H9 (cell line): ENCODE results near the gene ACACA. TPM values are rescaled to one million over a fixed set of nuclear protein-coding genes. Genes with fewer than 3 reads are reported as not detected.

Experiments used
- DNase-seq: peaks from one replicate; pipeline ENCODE4 v3.0.0-alpha.2; 2017
- H2AFZ ChIP-seq: one replicate; pipeline ENCODE4 v1.6.1; 2013; ENCODE audit warnings: mild to moderate bottlenecking, low read length, control low read depth, moderate library complexity
- H2AK5ac ChIP-seq: 2 replicates; pipeline ENCODE4 v1.6.1; 2013; ENCODE audit warnings: low read length, control low read depth, mixed read lengths; ENCODE audit not compliant: insufficient read length
- H2BK120ac ChIP-seq: one replicate; pipeline ENCODE4 v1.6.1; 2013; ENCODE audit warnings: low read depth, mild to moderate bottlenecking, low read length, control low read depth, inconsistent platforms; ENCODE audit not compliant: poor library complexity, severe bottlenecking
- H2BK12ac ChIP-seq: 2 replicates; pipeline ENCODE4 v1.6.1; 2013; ENCODE audit warnings: low read length, control low read depth, mixed read lengths, low read depth; ENCODE audit not compliant: insufficient read length
- H2BK15ac ChIP-seq: 2 replicates; pipeline ENCODE4 v1.6.1; 2013; ENCODE audit warnings: low read depth, low read length, control low read depth
- H2BK20ac ChIP-seq: one replicate; pipeline ENCODE4 v1.6.1; 2013; ENCODE audit warnings: low read depth, mild to moderate bottlenecking, low read length, control low read depth, inconsistent platforms; ENCODE audit not compliant: poor library complexity, severe bottlenecking
- H2BK5ac ChIP-seq: 2 replicates; pipeline ENCODE4 v1.6.1; 2013; ENCODE audit warnings: low read length, control low read depth, mixed read lengths; ENCODE audit not compliant: insufficient read length
- H3K14ac ChIP-seq: 2 replicates; pipeline ENCODE4 v1.6.1; 2013; ENCODE audit warnings: low read length, control low read depth; ENCODE audit not compliant: insufficient read depth
- H3K18ac ChIP-seq: 2 replicates; pipeline ENCODE4 v1.6.1; 2013; ENCODE audit warnings: low read depth, mild to moderate bottlenecking, mixed read lengths, low read length, control low read depth; ENCODE audit not compliant: insufficient read length
- H3K23ac ChIP-seq: 2 replicates; pipeline ENCODE4 v1.6.1; 2013; ENCODE audit warnings: low read length, control low read depth, mixed read lengths, low read depth; ENCODE audit not compliant: insufficient read length
- H3K23me2 ChIP-seq: 2 replicates; pipeline ENCODE4 v1.6.1; 2013; ENCODE audit warnings: low read depth, mild to moderate bottlenecking, mixed read lengths, low read length, control low read depth; ENCODE audit not compliant: insufficient read length, poor library complexity, severe bottlenecking
- H3K27ac ChIP-seq: 2 replicates; pipeline ENCODE4 v1.5.1; 2013; ENCODE audit warnings: low read length, control low read depth, mixed read lengths, low read depth; ENCODE audit not compliant: insufficient read length
- H3K27me3 ChIP-seq: 2 replicates; pipeline ENCODE4 v1.6.1; 2013; ENCODE audit warnings: low read length, control low read depth, inconsistent platforms; ENCODE audit not compliant: insufficient read depth
- H3K4ac ChIP-seq: 2 replicates; pipeline ENCODE4 v1.6.1; 2013; ENCODE audit warnings: low read depth, mild to moderate bottlenecking, control low read depth, inconsistent platforms, low read length, moderate library complexity
- H3K4me1 ChIP-seq: 2 replicates; pipeline ENCODE4 v1.6.1; 2013; ENCODE audit warnings: low read length, control low read depth, inconsistent platforms; ENCODE audit not compliant: insufficient read depth
- H3K4me2 ChIP-seq: 2 replicates; pipeline ENCODE4 v1.6.1; 2013; ENCODE audit warnings: low read length, control low read depth, mixed read lengths; ENCODE audit not compliant: insufficient read length, insufficient read depth
- H3K56ac ChIP-seq: 2 replicates; pipeline ENCODE4 v1.6.1; 2013; ENCODE audit warnings: low read depth, mild to moderate bottlenecking, mixed read lengths, low read length, control low read depth; ENCODE audit not compliant: insufficient read length
- H3K79me1 ChIP-seq: 2 replicates; pipeline ENCODE4 v1.6.1; 2013; ENCODE audit warnings: low read depth, mild to moderate bottlenecking, moderate library complexity, low read length, control low read depth, inconsistent platforms; ENCODE audit not compliant: insufficient read depth, poor library complexity, severe bottlenecking
- H3K79me2 ChIP-seq: 2 replicates; pipeline ENCODE4 v1.6.1; 2013; ENCODE audit warnings: low read length, control low read depth, inconsistent platforms; ENCODE audit not compliant: insufficient read depth
- H3K9ac ChIP-seq: 2 replicates; pipeline ENCODE4 v1.6.1; 2013; ENCODE audit warnings: low read length, control low read depth, mixed read lengths; ENCODE audit not compliant: insufficient read length; ENCODE audit errors: extremely low read depth
- H3K9me3 ChIP-seq: one replicate; pipeline ENCODE4 v1.6.1; 2013; ENCODE audit warnings: low read depth, low read length, inconsistent platforms; ENCODE audit not compliant: control insufficient read depth
- H3T11ph ChIP-seq: one replicate; pipeline ENCODE4 v1.6.1; 2013; ENCODE audit warnings: mild to moderate bottlenecking, low read length, control low read depth, inconsistent platforms
- H4K20me1 ChIP-seq: one replicate; pipeline ENCODE4 v1.6.1; 2013; ENCODE audit not compliant: control insufficient read depth, insufficient read length, insufficient read depth
- H4K5ac ChIP-seq: 2 replicates; pipeline ENCODE4 v1.6.1; 2013; ENCODE audit warnings: low read depth, mild to moderate bottlenecking, mixed read lengths, low read length, control low read depth; ENCODE audit not compliant: insufficient read length
- H4K8ac ChIP-seq: replicated peaks from 2 replicates; pipeline ENCODE4 v1.6.1; 2013; ENCODE audit warnings: low read length, control low read depth, mixed read lengths, low read depth; ENCODE audit not compliant: insufficient read length
- H4K91ac ChIP-seq: 2 replicates; pipeline ENCODE4 v1.6.1; 2013; ENCODE audit warnings: low read depth, mild to moderate bottlenecking, moderate library complexity, mixed read lengths, low read length, control low read depth; ENCODE audit not compliant: insufficient read length
- H3K27ac Mint-ChIP-seq, 3 experiments: 2 replicates in 2 of 3; 3 replicates in 1 of 3; pipeline ENCODE4 v1.8.0; 2020 to 2021; ENCODE audit warnings: mixed read lengths in 3 of 3, mild to moderate bottlenecking in 1 of 3, moderate library complexity in 1 of 3
- H3K27me3 Mint-ChIP-seq: 2 replicates; pipeline ENCODE4 v1.8.0; 2021; ENCODE audit warnings: low read depth, mild to moderate bottlenecking, moderate library complexity, mixed read lengths
- H3K36me3 Mint-ChIP-seq, 3 experiments: 2 replicates in 2 of 3; 3 replicates in 1 of 3; pipeline ENCODE4 v1.8.0; 2020 to 2021; ENCODE audit warnings: low read depth in 3 of 3, mixed read lengths in 3 of 3; ENCODE audit not compliant: insufficient read depth in 1 of 3
- H3K4me1 Mint-ChIP-seq, 2 experiments: 2 replicates each; pipeline ENCODE4 v1.8.0; 2020; ENCODE audit warnings: mixed read lengths in 2 of 2
- H3K4me3 Mint-ChIP-seq, 2 experiments: 2 replicates in 1 of 2; 3 replicates in 1 of 2; pipeline ENCODE4 v1.8.0; 2020 to 2021; ENCODE audit warnings: mild to moderate bottlenecking in 2 of 2, mixed read lengths in 2 of 2, moderate library complexity in 1 of 2
- H3K9me3 Mint-ChIP-seq, 2 experiments: 2 replicates in 1 of 2; 3 replicates in 1 of 2; pipeline ENCODE4 v1.8.0; 2020; ENCODE audit warnings: mild to moderate bottlenecking in 2 of 2, mixed read lengths in 2 of 2, moderate library complexity in 1 of 2
- WGBS: extraction: QIAGEN DNeasy Blood & Tissue Kit; methylation state at CpG from one replicate; pipeline ENCODE4 v1.1.7; 2013; ENCODE audit warnings: missing lambda C conversion rate, low lambda C conversion rate, mixed read lengths; ENCODE audit not compliant: insufficient read length; ENCODE audit errors: extremely low coverage; 5-methylcytosine and 5-hydroxymethylcytosine counted together
- total RNA-seq: library from RNA; stranded (reverse); gene quantifications from 2 replicates; pipeline ENCODE4 v1.2.1, GENCODE V29; 2021
- TF ChIP-seq, protein P1 (sequence below): fragments of 200-600 bp; sonication (generic); conservative IDR thresholded peaks from 3 replicates; pipeline ENCODE4 v1.8.0; 2021; ENCODE audit warnings: antibody characterized with exemption, mild to moderate bottlenecking

Gene ACACA
- total RNA-seq, 1 experiment from 2014 or later, result 135 TPM

DNA sequence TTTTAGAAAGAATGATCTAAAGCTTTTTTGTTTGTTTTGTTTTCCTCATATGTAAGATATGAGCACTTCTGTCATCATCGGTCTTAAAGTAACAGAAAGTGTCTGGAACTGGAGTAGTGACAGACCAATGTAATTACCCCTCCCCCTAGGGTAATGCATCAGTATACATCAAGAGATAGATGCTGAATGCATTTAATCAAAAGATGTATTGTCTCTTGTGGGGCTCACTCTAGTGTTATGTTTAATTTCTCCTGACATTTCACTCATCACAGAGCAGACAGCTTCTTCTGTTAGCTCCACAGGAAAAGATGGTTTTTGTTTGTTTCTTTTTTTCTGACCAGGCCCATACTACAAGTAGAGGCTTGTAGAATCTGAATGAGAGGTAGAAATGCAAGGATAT is 199.5 kb downstream of the ACACA start:
- no peak overlapping the region for H3K4me2 ChIP-seq
- no peak overlapping the region for H2BK120ac ChIP-seq
- H3K27me3 ChIP-seq, result no peaks in the 10 kb centered on the region
- DNase-seq, result no peak
- H3K79me1 ChIP-seq, result no peaks in the 10 kb centered on the region
- no peak overlapping the region for H2BK20ac ChIP-seq
- no peaks in the 10 kb centered on the region for H3K79me2 ChIP-seq
- no CpG with 5 or more reads among the region's 1 CpG for WGBS
- no peak overlapping the region for H4K8ac ChIP-seq
- H3K9me3 ChIP-seq, result no peaks in the 10 kb centered on the region
- Mint-ChIP-seq H3K27ac (no peak overlapping the region), H3K4me3 (no peak overlapping the region), H3K36me3 (peaks cover 14 to 40% (median 29%) of the 10 kb centered on the region in 3 experiments; a peak in 6 of 7 replicates), H3K9me3 (no peaks in the 10 kb centered on the region), H3K4me1 (peaks cover 1 to 8% of the 10 kb centered on the region in 2 experiments), H3K27me3 (no peaks in the 10 kb centered on the region)
- H2AK5ac ChIP-seq, result no peak overlapping the region
- H3K23ac ChIP-seq, result no peak overlapping the region
- no peaks in the 10 kb centered on the region for H4K20me1 ChIP-seq
- H3K27ac ChIP-seq, result no peak overlapping the region
- H4K5ac ChIP-seq, result no peak overlapping the region
- no peak overlapping the region for H3K4ac ChIP-seq
- TF ChIP-seq, protein P1, sequence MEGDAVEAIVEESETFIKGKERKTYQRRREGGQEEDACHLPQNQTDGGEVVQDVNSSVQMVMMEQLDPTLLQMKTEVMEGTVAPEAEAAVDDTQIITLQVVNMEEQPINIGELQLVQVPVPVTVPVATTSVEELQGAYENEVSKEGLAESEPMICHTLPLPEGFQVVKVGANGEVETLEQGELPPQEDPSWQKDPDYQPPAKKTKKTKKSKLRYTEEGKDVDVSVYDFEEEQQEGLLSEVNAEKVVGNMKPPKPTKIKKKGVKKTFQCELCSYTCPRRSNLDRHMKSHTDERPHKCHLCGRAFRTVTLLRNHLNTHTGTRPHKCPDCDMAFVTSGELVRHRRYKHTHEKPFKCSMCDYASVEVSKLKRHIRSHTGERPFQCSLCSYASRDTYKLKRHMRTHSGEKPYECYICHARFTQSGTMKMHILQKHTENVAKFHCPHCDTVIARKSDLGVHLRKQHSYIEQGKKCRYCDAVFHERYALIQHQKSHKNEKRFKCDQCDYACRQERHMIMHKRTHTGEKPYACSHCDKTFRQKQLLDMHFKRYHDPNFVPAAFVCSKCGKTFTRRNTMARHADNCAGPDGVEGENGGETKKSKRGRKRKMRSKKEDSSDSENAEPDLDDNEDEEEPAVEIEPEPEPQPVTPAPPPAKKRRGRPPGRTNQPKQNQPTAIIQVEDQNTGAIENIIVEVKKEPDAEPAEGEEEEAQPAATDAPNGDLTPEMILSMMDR, result no peak
- no peak overlapping the region for H3K9ac ChIP-seq
- no peak overlapping the region for H2BK15ac ChIP-seq
- H3K18ac ChIP-seq, result no peak overlapping the region
- H2BK5ac ChIP-seq, result no peak overlapping the region
- no peak overlapping the region for H2AFZ ChIP-seq
- no peak overlapping the region for H3T11ph ChIP-seq
- H3K4me1 ChIP-seq, result no peaks in the 10 kb centered on the region
- H3K56ac ChIP-seq, result no peak overlapping the region
- no peaks in the 10 kb centered on the region for H3K23me2 ChIP-seq
- H4K91ac ChIP-seq, result no peak overlapping the region
- no peak overlapping the region for H2BK12ac ChIP-seq
- no peak overlapping the region for H3K14ac ChIP-seq
